Rectal smooth muscle tissue (tissue), 1 donor: ENCODE data around the gene C22orf15.

Experiments used
- H3K27ac ChIP-seq: one replicate; pipeline ENCODE4 v1.7.0; 2013; ENCODE audit warnings: low read depth, low read length, inconsistent platforms
- H3K27me3 ChIP-seq: one replicate; pipeline ENCODE4 v1.7.0; 2013; ENCODE audit warnings: low read length; ENCODE audit not compliant: control insufficient read depth, insufficient read depth
- H3K36me3 ChIP-seq: one replicate; pipeline ENCODE4 v1.7.0; 2013; ENCODE audit warnings: low read length; ENCODE audit not compliant: control insufficient read depth, insufficient read depth
- H3K4me1 ChIP-seq: one replicate; pipeline ENCODE4 v1.7.0; 2013; ENCODE audit warnings: low read length; ENCODE audit not compliant: control insufficient read depth, insufficient read depth
- H3K4me3 ChIP-seq: one replicate; pipeline ENCODE4 v1.7.0; 2013; ENCODE audit warnings: low read length
- H3K9ac ChIP-seq: one replicate; pipeline ENCODE4 v1.7.0; 2013; ENCODE audit warnings: low read length

The C22orf15 gene

DNA sequence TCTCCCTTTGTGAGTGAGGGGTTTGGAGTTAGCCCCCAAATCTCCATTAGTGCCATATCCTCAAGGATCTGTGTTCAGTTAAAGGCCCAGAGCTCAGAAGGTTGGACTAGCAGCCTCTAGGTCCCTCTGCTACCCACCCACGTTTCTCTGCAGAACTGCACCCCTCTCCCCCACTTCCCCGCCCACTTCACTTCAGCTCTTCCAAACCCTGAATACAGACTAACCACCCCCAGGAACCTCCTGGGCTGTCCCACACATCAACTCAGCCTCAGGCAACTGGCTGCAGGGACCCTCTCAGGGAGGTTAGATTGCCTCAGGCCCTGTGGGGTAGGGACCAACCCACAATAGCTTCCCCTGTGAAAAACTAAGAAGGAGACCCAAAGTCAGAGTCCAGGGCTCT lies 9.4 kb upstream of the C22orf15 start:
- Histone ChIP-seq H3K4me1 (no peaks in the 10 kb centered on the region), H3K27me3 (no peaks in the 10 kb centered on the region), H3K9ac (no peak overlapping the region), H3K27ac (no peak overlapping the region), H3K4me3 (no peak overlapping the region), H3K36me3 (no peaks in the 10 kb centered on the region)

DNA sequence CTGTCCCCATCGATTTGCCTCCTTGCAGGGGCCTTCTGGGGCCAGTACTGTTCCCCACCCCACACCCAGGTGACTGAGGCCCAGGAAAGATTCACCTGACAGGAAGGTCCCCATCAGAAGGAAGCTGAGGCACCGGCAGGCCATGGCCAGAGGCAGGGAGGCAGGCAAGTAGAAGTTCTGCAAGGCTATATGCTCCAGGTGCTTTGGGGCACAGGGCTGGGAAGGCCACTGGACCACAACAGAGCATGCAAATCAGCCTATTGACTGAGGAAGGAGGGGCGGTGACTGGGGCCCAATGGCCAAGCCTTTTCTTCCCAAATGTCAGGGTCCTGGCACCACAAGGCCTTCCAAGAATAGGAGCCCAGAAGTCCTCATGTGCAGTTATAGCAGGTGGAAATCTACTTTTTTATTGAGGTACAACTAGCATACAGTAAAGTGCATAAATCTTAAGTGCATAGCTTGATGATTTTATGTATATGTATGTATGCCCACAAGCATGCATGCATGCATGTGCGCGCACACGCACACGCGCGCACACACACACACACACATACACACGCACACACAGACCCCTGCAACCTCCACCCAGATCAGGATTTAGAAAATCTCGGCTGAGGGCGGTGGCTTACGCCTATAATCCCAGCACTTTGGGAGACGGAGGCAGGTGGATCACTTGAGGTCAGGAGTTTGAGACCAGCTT lies 8.4 kb upstream of the C22orf15 start, which contains the start of gene VPREB3:
VPREB3 (minus strand) TSS at position 206 of the 700 bp plus-strand sequence; CDS start at position 144, 62 bp downstream.
- H3K36me3 ChIP-seq = no peaks in the 10 kb centered on the region
- H3K4me3 ChIP-seq = no peak within 1 kb of the TSS
- H3K9ac ChIP-seq = no peak within 1 kb of the TSS
- H3K27ac ChIP-seq = no peak within 1 kb of the TSS
- H3K27me3 ChIP-seq = no peaks in the 10 kb centered on the region
- H3K4me1 ChIP-seq = no peaks in the 10 kb centered on the region

DNA sequence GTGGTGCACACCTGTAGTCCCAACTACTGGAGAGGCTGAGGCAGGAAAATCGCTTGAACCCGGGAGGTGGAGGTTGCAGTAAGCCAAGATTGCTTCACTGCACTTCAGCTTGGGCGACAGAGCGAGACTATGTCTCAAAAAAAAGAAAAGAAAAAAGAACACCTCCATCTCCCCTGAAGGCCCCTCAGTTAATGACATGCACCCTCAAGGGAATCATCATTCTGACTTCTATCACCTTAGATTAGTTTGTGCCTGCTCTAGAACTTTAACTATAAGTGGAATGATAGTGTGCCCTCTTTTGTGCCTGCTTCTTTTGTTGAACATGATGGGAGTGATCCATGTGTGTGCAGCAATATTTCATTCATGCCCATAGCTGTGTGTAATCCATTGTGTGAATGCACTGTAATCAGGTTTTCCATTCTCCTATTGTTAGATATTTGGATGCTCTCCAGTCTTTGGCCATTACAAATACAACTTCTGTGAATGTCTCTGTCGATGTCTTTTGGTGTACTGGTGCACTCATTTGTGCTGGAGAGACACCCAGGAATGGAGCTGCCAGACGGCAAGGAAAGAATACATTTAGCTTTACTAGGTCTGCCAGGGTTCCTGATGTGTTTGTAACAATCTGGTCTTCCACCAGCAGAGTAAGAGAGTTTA lies 7.7 kb upstream of the C22orf15 start:
- H3K4me1 ChIP-seq = no peaks in the 10 kb centered on the region
- H3K27ac ChIP-seq = no peak overlapping the region
- no peak overlapping the region for H3K9ac ChIP-seq
- no peaks in the 10 kb centered on the region for H3K27me3 ChIP-seq
- no peaks in the 10 kb centered on the region for H3K36me3 ChIP-seq
- no peak overlapping the region for H3K4me3 ChIP-seq

DNA sequence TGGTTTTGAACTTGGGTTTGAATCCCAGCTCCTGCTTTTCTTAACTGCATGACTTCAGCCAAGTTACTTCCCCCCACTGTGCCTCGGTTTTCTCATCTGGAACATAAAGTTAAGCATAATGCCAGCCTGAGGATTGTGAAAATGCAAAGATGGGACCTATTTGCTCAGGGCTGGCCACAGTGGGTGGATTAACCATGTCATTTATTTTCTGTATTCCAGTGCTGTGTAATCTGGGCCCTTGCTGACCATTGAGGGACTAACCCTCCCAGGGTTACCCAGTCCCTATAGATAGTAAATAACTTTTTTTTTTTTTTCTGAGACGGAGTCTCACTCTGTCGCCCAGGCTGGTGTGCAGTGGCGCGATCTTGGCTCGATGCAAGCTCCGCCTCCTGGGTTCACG lies 7.1 kb upstream of the C22orf15 start:
- Histone ChIP-seq H3K9ac (no peak overlapping the region), H3K27me3 (no peaks in the 10 kb centered on the region), H3K4me3 (no peak overlapping the region), H3K36me3 (no peaks in the 10 kb centered on the region), H3K4me1 (no peaks in the 10 kb centered on the region), H3K27ac (no peak overlapping the region)

DNA sequence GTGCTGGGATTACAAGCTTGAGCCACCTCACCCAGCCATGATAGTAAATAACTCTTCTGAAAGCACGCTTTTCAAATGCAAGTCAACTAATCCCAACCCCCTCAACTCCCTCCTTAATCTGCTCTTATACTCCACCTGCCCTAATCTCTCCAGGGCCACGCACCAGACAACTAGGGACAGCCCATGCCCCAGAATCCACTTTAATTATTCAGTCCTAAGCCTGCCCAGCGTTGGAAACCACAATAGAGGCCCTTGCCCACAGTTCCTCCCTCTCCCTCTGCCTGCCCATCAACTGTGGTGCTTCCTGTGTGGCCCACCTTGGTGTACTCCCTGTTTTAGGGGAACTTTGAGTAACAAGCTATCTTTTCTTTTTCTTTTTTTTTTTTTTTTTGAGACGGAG lies 5.9 kb upstream of the C22orf15 start:
- no peak overlapping the region for H3K27ac ChIP-seq
- no peaks in the 10 kb centered on the region for H3K4me1 ChIP-seq
- no peak overlapping the region for H3K9ac ChIP-seq
- H3K36me3 ChIP-seq = no peaks in the 10 kb centered on the region
- no peaks in the 10 kb centered on the region for H3K27me3 ChIP-seq
- no peak overlapping the region for H3K4me3 ChIP-seq

DNA sequence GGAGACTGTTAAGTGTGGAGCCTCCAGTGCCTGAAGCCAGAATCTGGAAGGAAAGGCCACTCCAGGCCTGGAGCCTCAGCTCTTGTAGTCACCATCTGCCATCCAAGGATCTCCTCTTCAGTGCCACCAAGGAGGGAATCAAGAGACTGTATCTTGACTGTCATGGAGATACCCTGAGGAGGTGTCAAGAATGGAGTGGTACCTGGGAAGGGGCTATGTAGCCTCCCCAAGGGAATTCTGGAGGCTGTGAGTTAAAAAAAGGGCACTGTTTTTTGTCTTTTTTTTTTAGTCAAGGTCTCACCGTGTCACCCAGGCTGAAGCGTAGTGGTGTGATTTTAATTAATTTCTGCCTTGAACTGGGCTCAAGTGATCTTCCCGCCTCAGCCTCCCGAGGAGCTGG lies 3.2 kb upstream of the C22orf15 start:
- no peaks in the 10 kb centered on the region for H3K27me3 ChIP-seq
- no peak overlapping the region for H3K27ac ChIP-seq
- H3K9ac ChIP-seq = no peak overlapping the region
- H3K4me3 ChIP-seq = no peak overlapping the region
- no peaks in the 10 kb centered on the region for H3K36me3 ChIP-seq
- peaks cover 4% of the 10 kb centered on the region for H3K4me1 ChIP-seq

DNA sequence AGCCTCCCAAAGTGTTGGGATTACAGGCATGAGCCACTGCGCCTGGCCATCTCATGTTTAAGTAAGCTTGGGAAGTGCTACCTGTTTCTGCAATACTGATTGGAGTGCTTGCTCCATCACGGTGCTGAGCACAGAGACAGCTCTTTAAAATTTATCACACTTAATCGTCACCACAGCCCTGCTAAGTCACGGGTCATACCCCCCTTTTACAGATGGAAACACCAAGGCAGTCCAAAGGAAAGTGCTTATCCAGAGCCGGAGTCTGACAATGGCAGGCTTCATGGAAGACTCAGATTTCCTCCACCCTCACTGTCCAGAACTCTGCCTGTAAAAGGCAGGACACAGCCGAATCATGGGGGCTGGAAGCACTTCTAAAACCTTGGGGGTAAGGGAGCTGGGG lies 2.7 kb upstream of the C22orf15 start:
- Histone ChIP-seq H3K27ac (no peak overlapping the region), H3K4me3 (no peak overlapping the region), H3K9ac (no peak overlapping the region), H3K36me3 (no peaks in the 10 kb centered on the region), H3K4me1 (peaks cover 4% of the 10 kb centered on the region), H3K27me3 (no peaks in the 10 kb centered on the region)

DNA sequence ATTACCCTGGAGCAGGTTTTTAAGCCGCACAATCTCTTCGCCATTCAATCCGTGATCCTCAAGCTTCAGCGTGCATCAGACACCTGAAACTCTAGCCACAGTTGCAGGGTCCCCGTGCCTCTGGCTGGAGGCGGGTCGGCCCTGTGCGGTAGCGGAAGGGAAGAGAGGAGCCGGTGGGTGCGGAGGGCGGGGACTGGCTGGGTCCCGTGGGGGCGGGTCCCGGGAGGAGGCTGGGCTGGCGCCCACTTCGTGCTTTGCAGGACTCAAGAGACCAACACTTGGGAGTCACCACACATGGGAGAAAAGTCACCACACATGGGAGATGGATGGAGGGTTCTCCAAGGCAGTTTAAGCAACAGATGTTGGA lies 772 bp downstream of the C22orf15 start:
- Histone ChIP-seq H3K9ac (no peak overlapping the region), H3K27me3 (no peaks in the 10 kb centered on the region), H3K27ac (no peak overlapping the region), H3K36me3 (no peaks in the 10 kb centered on the region), H3K4me1 (peaks cover 7% of the 10 kb centered on the region), H3K4me3 (no peak overlapping the region)

DNA sequence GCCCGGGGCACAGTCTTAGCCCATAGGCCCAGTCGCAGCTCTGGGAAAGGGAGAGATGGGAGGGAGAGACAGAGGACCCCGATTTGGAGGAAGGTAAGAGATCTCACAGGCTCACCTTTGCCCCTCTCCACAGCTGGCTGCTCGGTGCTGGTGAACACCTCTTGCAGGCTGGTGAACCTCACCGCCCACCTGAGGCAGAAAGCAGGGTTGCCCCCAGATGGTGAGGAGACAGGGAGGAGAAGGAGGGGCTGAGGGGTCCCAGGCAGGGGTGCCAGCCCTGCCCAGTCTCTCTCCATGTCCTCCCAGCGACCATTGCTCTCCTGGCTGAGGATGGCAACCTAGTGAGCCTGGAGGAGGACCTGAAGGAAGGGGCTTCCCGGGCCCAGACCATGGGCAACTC lies 1.2 kb downstream of the C22orf15 start:
- Histone ChIP-seq H3K36me3 (no peaks in the 10 kb centered on the region), H3K4me3 (no peak overlapping the region), H3K4me1 (peaks cover 7% of the 10 kb centered on the region), H3K9ac (no peak overlapping the region), H3K27ac (no peak overlapping the region), H3K27me3 (no peaks in the 10 kb centered on the region)

DNA sequence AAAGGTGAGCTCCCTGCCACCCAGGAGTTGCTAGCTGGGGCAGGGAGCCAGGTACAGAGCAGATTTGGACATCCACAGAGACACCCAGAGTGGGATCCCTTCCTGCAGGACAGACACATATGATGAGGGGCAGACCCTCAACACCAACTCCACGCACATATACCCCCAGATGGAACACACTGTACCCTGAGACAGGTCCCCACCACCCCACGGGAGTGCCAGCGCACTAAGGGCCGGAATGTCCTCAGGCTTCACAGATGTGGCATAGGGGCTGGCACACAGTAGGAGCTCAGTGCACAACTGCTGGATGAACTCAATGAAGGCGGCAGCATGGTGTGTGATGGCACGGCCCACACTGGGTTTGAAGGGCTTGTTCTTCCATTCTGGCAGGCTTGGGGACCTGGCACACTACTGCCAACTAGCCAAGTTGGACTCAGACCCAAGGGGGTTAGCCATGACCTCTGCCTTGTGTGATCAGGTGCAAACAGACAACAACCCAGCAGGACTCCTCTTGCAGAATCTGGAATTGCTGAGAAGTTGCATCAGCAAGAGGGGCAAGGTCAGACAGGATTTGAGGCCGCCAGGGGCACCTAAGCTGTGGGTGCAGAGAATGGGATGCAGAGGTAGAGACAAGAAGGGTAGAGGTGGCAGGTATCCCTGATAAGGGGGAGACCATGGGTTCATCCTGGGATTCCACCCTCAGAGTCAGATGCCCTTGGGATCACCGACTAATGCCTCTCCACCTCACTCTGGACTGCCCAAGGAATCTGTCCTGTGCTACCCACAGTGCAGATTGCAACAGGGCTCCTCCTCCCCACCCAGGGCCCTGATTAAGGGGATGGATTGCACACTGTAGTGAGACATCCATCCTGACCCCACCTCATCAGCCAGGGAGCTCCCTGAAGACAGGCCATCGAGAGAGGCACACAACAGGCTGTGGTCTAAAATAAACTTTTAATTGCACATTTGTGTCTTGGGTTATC lies 2.4 kb downstream of the C22orf15 start:
- Histone ChIP-seq H3K9ac (no peak overlapping the region), H3K4me3 (no peak overlapping the region), H3K36me3 (no peaks in the 10 kb centered on the region), H3K27ac (no peak overlapping the region), H3K4me1 (peaks cover 13% of the 10 kb centered on the region), H3K27me3 (no peaks in the 10 kb centered on the region)

DNA sequence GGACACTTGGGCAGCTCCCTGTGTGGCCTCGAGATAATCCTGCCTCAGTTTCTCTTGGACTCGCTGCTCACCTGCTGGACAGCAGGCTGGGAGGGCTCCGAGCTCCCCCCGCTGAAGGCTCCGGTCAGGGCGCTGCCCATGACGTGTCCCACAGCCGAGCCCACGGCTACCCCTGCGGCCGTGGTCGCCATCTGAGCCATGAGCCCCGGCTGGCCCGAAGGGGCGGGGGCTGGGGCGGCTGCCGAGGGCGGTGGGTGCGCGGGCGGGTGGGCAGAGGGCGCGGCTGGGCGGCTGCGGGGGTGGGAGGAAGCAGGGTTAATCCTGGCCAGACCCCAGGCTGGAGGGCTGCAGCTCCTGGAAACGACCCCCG lies 4.5 kb downstream of the C22orf15 start:
- H3K9ac ChIP-seq = peak overlapping the region; percentile 88
- peaks cover 16% of the 10 kb centered on the region for H3K4me1 ChIP-seq
- no peaks in the 10 kb centered on the region for H3K27me3 ChIP-seq
- peak overlapping the region; percentile 93 for H3K27ac ChIP-seq
- H3K4me3 ChIP-seq = peak overlapping the region; percentile 81
- H3K36me3 ChIP-seq = no peaks in the 10 kb centered on the region
